GM12878 (cell line): ENCODE measurements around the gene CNOT11. TPM values are rescaled to one million over a fixed set of nuclear protein-coding genes. Genes with fewer than 3 reads are reported as not detected.

Experiments used
- ATAC-seq: fragments of 200-7000 bp; cut with Tn5 transposase; 3 replicates; pipeline ENCODE4 v1.9.1; 2020; ENCODE audit warnings: mild to moderate bottlenecking, moderate library complexity
- BruUV-seq: library from RNA; stranded (reverse); fragments of 400-500 nt; replicated peaks from 2 replicates; lab custom pipeline; 2021; lab: Mats Ljungman, UMichigan
- CTCF ChIA-PET: fragments of 300-600 bp; sonication (Branson Sonifier 250); formaldehyde crosslinking; extraction: SDS; loops from one replicate; lab custom pipeline; 2021; ENCODE audit warnings: inconsistent platforms; lab: Yijun Ruan, JAX
- POLR2A ChIA-PET: fragments of 350-600 bp; formaldehyde crosslinking; extraction: SDS; loops from one replicate; lab custom pipeline; 2021; ENCODE audit warnings: inconsistent platforms; lab: Charles Lee
- RAD21 ChIA-PET: fragments of 300-600 bp; sonication (Branson Sonifier 250); formaldehyde crosslinking; loops from one replicate; lab custom pipeline; 2023; ENCODE audit warnings: antibody characterized with exemption; ENCODE audit not compliant: unreplicated experiment; lab: Charles Lee
- SMC1A ChIA-PET: fragments of 300-600 bp; sonication (Branson Sonifier 250); formaldehyde crosslinking; loops from one replicate; lab custom pipeline; 2023; ENCODE audit not compliant: unreplicated experiment, uncharacterized antibody; lab: Charles Lee
- DNase-seq: peaks from one replicate; pipeline ENCODE4 v3.0.0-alpha.2; 2011; ENCODE audit warnings: low read depth, low spot score
- FAIRE-seq: peaks from 3 replicates; lab custom pipeline; 2011; peaks lifted over from hg19 to GRCh38; lab: Jason Lieb, UNC
- H2AFZ ChIP-seq: 2 replicates; pipeline ENCODE4 v1.6.0; 2011; ENCODE audit warnings: low read depth, low read length, control low read depth; ENCODE audit not compliant: control insufficient read depth
- H3K27ac ChIP-seq: 2 replicates; pipeline ENCODE4 v1.5.1; 2011; ENCODE audit warnings: control low read depth; ENCODE audit not compliant: control insufficient read depth, insufficient read depth
- H3K27me3 ChIP-seq, 2 experiments: replicated peaks in 1 of 2; 2 replicates each; pipeline versions ENCODE4 v1.6.0 to v1.6.1; 2011; ENCODE audit warnings: low read length in 1 of 2; ENCODE audit not compliant: control insufficient read depth in 2 of 2, insufficient read depth in 2 of 2
- H3K36me3 ChIP-seq, 2 experiments: 2 replicates each; pipeline ENCODE4 v1.5.1; 2011; ENCODE audit warnings: low read length in 1 of 2; ENCODE audit not compliant: control insufficient read depth in 2 of 2, insufficient read depth in 2 of 2
- H3K4me1 ChIP-seq: 2 replicates; pipeline ENCODE4 v1.6.1; 2011; ENCODE audit warnings: mild to moderate bottlenecking, low read length, moderate library complexity, mixed read lengths; ENCODE audit not compliant: control insufficient read depth, insufficient read depth
- H3K4me2 ChIP-seq: 2 replicates; pipeline ENCODE4 v1.6.0; 2011; ENCODE audit warnings: control low read depth; ENCODE audit not compliant: control insufficient read depth, insufficient read depth
- H3K4me3 ChIP-seq: fragments of 200-600 bp; sonication (generic); 2 replicates; pipeline ENCODE4 v1.5.1; 2016
- H3K79me2 ChIP-seq: 2 replicates; pipeline ENCODE4 v1.6.0; 2011; ENCODE audit warnings: low read length; ENCODE audit not compliant: control insufficient read depth, insufficient read depth
- H3K9ac ChIP-seq: 2 replicates; pipeline ENCODE4 v1.8.0; 2011; ENCODE audit warnings: low read length, control low read depth, mixed read lengths; ENCODE audit not compliant: control insufficient read depth, insufficient read depth
- H3K9me3 ChIP-seq: replicated peaks from 3 replicates; pipeline ENCODE4 v1.5.1; 2011; ENCODE audit warnings: mild to moderate bottlenecking, low read length; ENCODE audit not compliant: control insufficient read depth, insufficient read depth
- H4K20me1 ChIP-seq: 2 replicates; pipeline ENCODE4 v1.6.0; 2011; ENCODE audit not compliant: control insufficient read depth, insufficient read depth
- BACH1 ChIP-seq: fragments of 450-650 bp; IDR thresholded peaks from 2 replicates; pipeline ENCODE4 v1.6.1; 2017; ENCODE audit warnings: mild to moderate bottlenecking, borderline replicate concordance
- CBX3 ChIP-seq: fragments of 200-600 bp; sonication (generic); IDR thresholded peaks from 2 replicates; pipeline ENCODE4 v1.6.1; 2016; ENCODE audit warnings: low read depth, borderline replicate concordance
- EED ChIP-seq: sonication (generic); IDR thresholded peaks from 2 replicates; pipeline ENCODE4 v1.6.1; 2016; ENCODE audit warnings: antibody characterized with exemption, low read depth
- EP300 ChIP-seq, 2 experiments: fragments of 150-350 bp in 1 of 2; IDR thresholded peaks; 2 replicates each; pipeline ENCODE4 v1.6.1; 2011 to 2012; ENCODE audit warnings: low read depth in 2 of 2, low read length in 2 of 2, borderline replicate concordance in 1 of 2, improper control_type of control experiment in 1 of 2, inconsistent platforms in 1 of 2; ENCODE audit not compliant: control insufficient read depth in 1 of 2
- ESRRA ChIP-seq: IDR thresholded peaks from 2 replicates; pipeline ENCODE4 v1.6.1; 2012; ENCODE audit warnings: mild to moderate bottlenecking, low read length, improper control_type of control experiment
- FOS ChIP-seq: IDR thresholded peaks from 3 replicates; pipeline ENCODE4 v1.6.1; 2011; ENCODE audit warnings: borderline replicate concordance; ENCODE audit not compliant: insufficient read length; ENCODE audit errors: extremely low read depth
- FOXK2 ChIP-seq: fragments of 450-650 bp; IDR thresholded peaks from 2 replicates; pipeline ENCODE4 v1.6.1; 2017; ENCODE audit warnings: mild to moderate bottlenecking, moderate library complexity
- FOXM1 ChIP-seq: IDR thresholded peaks from 2 replicates; pipeline ENCODE4 v1.6.1; 2012; ENCODE audit warnings: low read depth, mild to moderate bottlenecking, inconsistent platforms, low read length, moderate library complexity
- HCFC1 ChIP-seq: fragments of 150-350 bp; IDR thresholded peaks from 2 replicates; pipeline ENCODE4 v1.6.1; 2014; ENCODE audit warnings: low read length
- HSF1 ChIP-seq: fragments of 150-350 bp; IDR thresholded peaks from 2 replicates; pipeline ENCODE4 v1.6.1; 2014; ENCODE audit warnings: mild to moderate bottlenecking, low read depth, low read length
- KDM1A ChIP-seq: fragments of 200-600 bp; sonication (generic); IDR thresholded peaks from 2 replicates; pipeline ENCODE4 v1.6.1; 2016; ENCODE audit warnings: borderline replicate concordance
- MYB ChIP-seq: fragments of 150-350 bp; IDR thresholded peaks from 2 replicates; pipeline ENCODE4 v1.6.1; 2014; ENCODE audit warnings: mild to moderate bottlenecking, low read depth, low read length, borderline replicate concordance
- NFIC ChIP-seq: IDR thresholded peaks from 2 replicates; pipeline ENCODE4 v1.6.1; 2012; ENCODE audit warnings: low read depth, mild to moderate bottlenecking, inconsistent platforms, low read length, moderate library complexity
- NR2F1 ChIP-seq: fragments of 450-650 bp; conservative IDR thresholded peaks from 2 replicates; pipeline ENCODE4 v1.6.1; 2017; ENCODE audit warnings: mild to moderate bottlenecking
- NRF1 ChIP-seq: conservative IDR thresholded peaks from 2 replicates; pipeline ENCODE4 v1.6.1; 2011; ENCODE audit warnings: mild to moderate bottlenecking, low read depth, low read length, improper control_type of control experiment
- POU2F2 ChIP-seq: IDR thresholded peaks from 3 replicates; pipeline ENCODE4 v1.6.1; 2011; ENCODE audit warnings: low read depth, mild to moderate bottlenecking, low read length, borderline replicate concordance
- RELB ChIP-seq: fragments of 450-650 bp; IDR thresholded peaks from 2 replicates; pipeline ENCODE4 v1.6.1; 2017; ENCODE audit warnings: low read depth, mild to moderate bottlenecking, moderate library complexity
- SIX5 ChIP-seq: IDR thresholded peaks from 2 replicates; pipeline ENCODE4 v1.6.1; 2011; ENCODE audit warnings: mild to moderate bottlenecking, low read depth, low read length, moderate library complexity; ENCODE audit not compliant: severe bottlenecking
- TCF3 ChIP-seq: IDR thresholded peaks from 2 replicates; pipeline ENCODE4 v1.6.1; 2012; ENCODE audit warnings: low read depth, mild to moderate bottlenecking, low read length, borderline replicate concordance; ENCODE audit not compliant: insufficient read depth
- TCF7 ChIP-seq: IDR thresholded peaks from 2 replicates; pipeline ENCODE4 v1.6.1; 2014; ENCODE audit warnings: antibody characterized with exemption, borderline replicate concordance
- WGBS: methylation state at CpG from one replicate; pipeline ENCODE4 v1.1.6; 2016; ENCODE audit warnings: low lambda C conversion rate; ENCODE audit not compliant: insufficient replicate concordance, insufficient coverage; ENCODE audit errors: missing lambda C conversion rate; 5-methylcytosine and 5-hydroxymethylcytosine counted together
- in situ Hi-C: fragments of 300-500 bp; cut with MboI; formaldehyde crosslinking; loops from 9 replicates; pipeline ENCODE4 v1.14.3; 2018; ENCODE audit warnings: mixed read lengths
- intact Hi-C: fragments of 100-400 bp; cut with micrococcal nuclease; formaldehyde crosslinking; loops from one replicate; pipeline ENCODE4 v1.14.2; 2022; ENCODE audit not compliant: unreplicated experiment
- polyA plus RNA-seq, 11 experiments: library from polyadenylated mRNA; depleted of rRNA in 4 of 11; unstranded in 6 of 11; stranded (reverse) in 5 of 11; fragments of >200 nt; fragmentation: Nextera tagmentation in 4 of 11; fragmentation: Illumina TruSeq in 1 of 11; extraction: Ambion mirVana in 4 of 11; extraction: Trizol in 1 of 11; gene quantifications; 1 replicate in 1 of 11; 2 replicates in 10 of 11; pipeline versions ENCODE4 v1.2.1 to v1.2.3, GENCODE V29; 2011 to 2016; ENCODE audit warnings: inconsistent platforms in 2 of 11, missing spikeins in 2 of 11, low read depth in 1 of 11
- total RNA-seq, 4 experiments: library from RNA; depleted of rRNA in 3 of 4; stranded (reverse); fragments of >200 nt in 3 of 4; fragmentation: Illumina TruSeq in 1 of 4; extraction: Trizol in 1 of 4; gene quantifications; 2 replicates each; pipeline versions ENCODE4 v1.2.1 to v1.2.3, GENCODE V29; 2013 to 2021

CNOT11 gene
- total and polyA plus RNA-seq, 10 of the 15 experiments (the other 5 are each of a cell fraction or from before 2014, with no cell fraction given), result 10.8 to 111 (median 50.5) TPM

- peak overlapping the region; percentile 72 for H3K9ac ChIP-seq
- peak overlapping the region; percentile 77 for H2AFZ ChIP-seq
- H3K9me3 ChIP-seq, result no peaks in the 10 kb centered on the region
- ATAC-seq, result peak; percentile 85
- in situ Hi-C loops, result no loop called here
- ChIA-PET RAD21 (interaction anchor here (1.2 to 2.9 kb wide), 4 partner anchors 15 to 579 kb away, joined by 3 to 12 read pairs (median 5); partner anchors contain the start of gene RNF149), POLR2A (interaction anchor here (0.8 to 3.1 kb wide), 8 partner anchors 10 to 252 kb away, joined by 3 to 14 read pairs (median 6); partner anchors contain the start of gene RNF149), CTCF (interaction anchor here (0.9 to 2.2 kb wide), 8 partner anchors 10 to 987 kb away, joined by 3 to 10 read pairs (median 3); partner anchors contain the start of gene RNF149), SMC1A (interaction anchor here (0.7 to 2.9 kb wide), 10 partner anchors 13 to 90 kb away, joined by 3 to 17 read pairs (median 4); partner anchors contain the start of gene RNF149)
- peak overlapping the region; percentile 85 for H3K4me2 ChIP-seq
- DNase-seq, result no peak
- no peaks in the 10 kb centered on the region for H3K27me3 ChIP-seq
- peak overlapping the region; percentile 81 for H3K4me3 ChIP-seq
- peaks cover 34% of the 10 kb centered on the region for H3K79me2 ChIP-seq
- peak; percentile 35 for FAIRE-seq
- peak overlapping the region; percentile 92 for H3K27ac ChIP-seq
- intact Hi-C loops, result loop anchor here (5.0 kb wide), 1 partner anchor 241 kb away; no protein-coding TSS in a partner anchor
- H4K20me1 ChIP-seq, result peaks cover 3% of the 10 kb centered on the region; the same call in 1 of the 2 replicates
- 2% methylated on average over 65 of the region's 65 CpGs for WGBS
- peaks cover 7% of the 10 kb centered on the region for H3K4me1 ChIP-seq
- no TSS peak for BruUV-seq
- no peaks in the 10 kb centered on the region for H3K36me3 ChIP-seq
- TF ChIP-seq HCFC1, result no peak; the same call in 1 of the 2 replicates
- no peak for TF ChIP-seq ESRRA
- TF ChIP-seq MYB, result no peak
- no peak for TF ChIP-seq EP300 (IDR thresholded peaks at IDR 0.05; ENCODE audit: borderline replicate concordance in 1 of 2, control insufficient read depth in 1 of 2, low read depth in 2 of 2, low read length in 2 of 2)
- TF ChIP-seq BACH1, result peak; percentile 54; the same call in 1 of the 2 replicates
- no peak for TF ChIP-seq RELB
- TF ChIP-seq FOXK2, result no peak
- no peak for TF ChIP-seq FOXM1
- TF ChIP-seq CBX3, result no peak
- no peak for TF ChIP-seq KDM1A
- no peak for TF ChIP-seq FOS
- TF ChIP-seq HSF1, result no peak
- no peak for TF ChIP-seq SIX5
- TF ChIP-seq TCF3, result no peak
- TF ChIP-seq NRF1, result no peak
- TF ChIP-seq NFIC, result no peak
- TF ChIP-seq NR2F1, result peak; percentile 57; the same call in 1 of the 2 replicates
- TF ChIP-seq TCF7, result no peak
- TF ChIP-seq EED, result no peak
- TF ChIP-seq POU2F2, result no peak
Measured at GRCh38 chr2:101253013-101253702, 472 bp downstream of the CNOT11 start.
